ENCODE measurements around the gene EP400. TPM values are rescaled to one million over a fixed set of nuclear protein-coding genes. Genes with fewer than 3 reads are reported as not detected.

The EP400 gene
- total RNA-seq, 1 experiment from 2014 or later = 60.5 TPM

- H3K36me3 ChIP-seq (ENCODE audit: control insufficient read depth, insufficient read depth, low read length) = no peaks in the 10 kb centered on the region; the same call in none of the 2 replicates
- no peaks in the 10 kb centered on the region for H3K27me3 ChIP-seq (replicated peaks; ENCODE audit: control insufficient read depth, insufficient read depth, low read length)
- Mint-ChIP-seq H3K4me3 (ENCODE audit: unreplicated experiment) (no peak overlapping the region), H3K9me3 (ENCODE audit: unreplicated experiment) (no peaks in the 10 kb centered on the region), H3K27ac (ENCODE audit: unreplicated experiment) (no peak overlapping the region), H3K4me1 (ENCODE audit: low read depth, unreplicated experiment) (no peaks in the 10 kb centered on the region), H3K27me3 (ENCODE audit: insufficient read depth, unreplicated experiment) (no peaks in the 10 kb centered on the region), H3K36me3 (ENCODE audit: insufficient read depth, unreplicated experiment) (peaks cover 21% of the 10 kb centered on the region)
- H3K9me3 ChIP-seq = no peaks in the 10 kb centered on the region
- no peak overlapping the region for H3K4me3 ChIP-seq (ENCODE audit: low read depth, low read length)
- TF ChIP-seq CTCF (IDR thresholded peaks at IDR 0.05; ENCODE audit: insufficient read depth in 1 of 2, low read depth in 1 of 2, low read length in 1 of 2, severe bottlenecking in 1 of 2, unreplicated experiment in 1 of 2) = no peak
- no peak for DNase-seq
- ChIA-PET POLR2A (interaction anchor here (0.6 kb wide), 1 partner anchor 10 kb away, joined by 4 read pairs; no protein-coding TSS in a partner anchor), CTCF (no interaction called here)
- intact Hi-C loops (cut with micrococcal nuclease; ENCODE audit: unreplicated experiment) = no loop called here
- no peaks in the 10 kb centered on the region for H3K4me1 ChIP-seq
- BruUV-seq (replicated peaks) = no TSS peak
Measured at GRCh38 chr12:131915823-131916222, 33.9 kb upstream of the EP400 start.

GRCh38 chr12:131916306-131917138 is 33.2 kb upstream of the EP400 start:
- Histone ChIP-seq H3K36me3 (ENCODE audit: control insufficient read depth, insufficient read depth, low read length) (no peaks in the 10 kb centered on the region; the same call in none of the 2 replicates), H3K4me1 (no peaks in the 10 kb centered on the region), H3K27me3 (replicated peaks; ENCODE audit: control insufficient read depth, insufficient read depth, low read length) (no peaks in the 10 kb centered on the region), H3K9me3 (no peaks in the 10 kb centered on the region), H3K4me3 (ENCODE audit: low read depth, low read length) (no peak overlapping the region)
- no peak overlapping the region for H3K4me3 Mint-ChIP-seq (ENCODE audit: unreplicated experiment)
- H3K4me1 Mint-ChIP-seq (ENCODE audit: low read depth, unreplicated experiment) = no peaks in the 10 kb centered on the region
- no peaks in the 10 kb centered on the region for H3K9me3 Mint-ChIP-seq (ENCODE audit: unreplicated experiment)
- no TSS peak for BruUV-seq (replicated peaks)
- peaks cover 21% of the 10 kb centered on the region for H3K36me3 Mint-ChIP-seq (ENCODE audit: insufficient read depth, unreplicated experiment)
- intact Hi-C loops (cut with micrococcal nuclease; ENCODE audit: unreplicated experiment) = no loop called here
- ChIA-PET POLR2A (no interaction called here), CTCF (no interaction called here)
- no peak for TF ChIP-seq CTCF (IDR thresholded peaks at IDR 0.05; ENCODE audit: insufficient read depth in 1 of 2, low read depth in 1 of 2, low read length in 1 of 2, severe bottlenecking in 1 of 2, unreplicated experiment in 1 of 2)
- no peaks in the 10 kb centered on the region for H3K27me3 Mint-ChIP-seq (ENCODE audit: insufficient read depth, unreplicated experiment)
- no peak overlapping the region for H3K27ac Mint-ChIP-seq (ENCODE audit: unreplicated experiment)
- DNase-seq = no peak

GRCh38 chr12:131917139-131917710 is 32.5 kb upstream of the EP400 start:
- peaks cover 26% of the 10 kb centered on the region for H3K36me3 Mint-ChIP-seq (ENCODE audit: insufficient read depth, unreplicated experiment)
- DNase-seq = no peak
- H3K9me3 Mint-ChIP-seq (ENCODE audit: unreplicated experiment) = no peaks in the 10 kb centered on the region
- no TSS peak for BruUV-seq (replicated peaks)
- H3K4me3 Mint-ChIP-seq (ENCODE audit: unreplicated experiment) = no peak overlapping the region
- Histone ChIP-seq H3K4me1 (no peaks in the 10 kb centered on the region), H3K36me3 (ENCODE audit: control insufficient read depth, insufficient read depth, low read length) (no peaks in the 10 kb centered on the region; the same call in none of the 2 replicates), H3K4me3 (ENCODE audit: low read depth, low read length) (no peak overlapping the region), H3K9me3 (no peaks in the 10 kb centered on the region), H3K27me3 (replicated peaks; ENCODE audit: control insufficient read depth, insufficient read depth, low read length) (no peaks in the 10 kb centered on the region)
- H3K27me3 Mint-ChIP-seq (ENCODE audit: insufficient read depth, unreplicated experiment) = no peaks in the 10 kb centered on the region
- ChIA-PET CTCF (interaction anchor here (0.6 kb wide), 1 partner anchor 22 kb away, joined by 5 read pairs; no protein-coding TSS in a partner anchor), POLR2A (no interaction called here)
- no peak overlapping the region for H3K27ac Mint-ChIP-seq (ENCODE audit: unreplicated experiment)
- no peaks in the 10 kb centered on the region for H3K4me1 Mint-ChIP-seq (ENCODE audit: low read depth, unreplicated experiment)
- no peak for TF ChIP-seq CTCF (IDR thresholded peaks at IDR 0.05; ENCODE audit: insufficient read depth in 1 of 2, low read depth in 1 of 2, low read length in 1 of 2, severe bottlenecking in 1 of 2, unreplicated experiment in 1 of 2)
- intact Hi-C loops (cut with micrococcal nuclease; ENCODE audit: unreplicated experiment) = no loop called here

All from Caco-2 (cell line).